ENCODE results near the gene FZD7.

GRCh38 chr2:202034249-202035088 is 814 bp downstream of the FZD7 start:
- TF ChIP-seq, protein P1, sequence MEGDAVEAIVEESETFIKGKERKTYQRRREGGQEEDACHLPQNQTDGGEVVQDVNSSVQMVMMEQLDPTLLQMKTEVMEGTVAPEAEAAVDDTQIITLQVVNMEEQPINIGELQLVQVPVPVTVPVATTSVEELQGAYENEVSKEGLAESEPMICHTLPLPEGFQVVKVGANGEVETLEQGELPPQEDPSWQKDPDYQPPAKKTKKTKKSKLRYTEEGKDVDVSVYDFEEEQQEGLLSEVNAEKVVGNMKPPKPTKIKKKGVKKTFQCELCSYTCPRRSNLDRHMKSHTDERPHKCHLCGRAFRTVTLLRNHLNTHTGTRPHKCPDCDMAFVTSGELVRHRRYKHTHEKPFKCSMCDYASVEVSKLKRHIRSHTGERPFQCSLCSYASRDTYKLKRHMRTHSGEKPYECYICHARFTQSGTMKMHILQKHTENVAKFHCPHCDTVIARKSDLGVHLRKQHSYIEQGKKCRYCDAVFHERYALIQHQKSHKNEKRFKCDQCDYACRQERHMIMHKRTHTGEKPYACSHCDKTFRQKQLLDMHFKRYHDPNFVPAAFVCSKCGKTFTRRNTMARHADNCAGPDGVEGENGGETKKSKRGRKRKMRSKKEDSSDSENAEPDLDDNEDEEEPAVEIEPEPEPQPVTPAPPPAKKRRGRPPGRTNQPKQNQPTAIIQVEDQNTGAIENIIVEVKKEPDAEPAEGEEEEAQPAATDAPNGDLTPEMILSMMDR (IDR thresholded peaks at IDR 0.05; ENCODE audit: insufficient read depth, low read length) = no peak
- TF ChIP-seq POLR2AphosphoS5 (IDR thresholded peaks at IDR 0.05; ENCODE audit: low read depth) (no peak), REST (IDR thresholded peaks at IDR 0.05; ENCODE audit: insufficient replicate concordance, low read depth) (no peak)

Measured in HL-60 (cell line).